Coronary artery (tissue), 2 donors: ENCODE measurements around the gene PROSER3.
"Not testable (repeated sequence)": the region's sequence is repeated elsewhere in the genome, so short reads cannot be mapped to it uniquely, and the experiment has no call there.

Source experiments
- DNase-seq: peaks from one replicate; pipeline ENCODE4 v3.0.0-alpha.2; 2017; ENCODE audit warnings: low spot score
- H3K27ac ChIP-seq, 2 donors: fragments of 200-600 bp; sonication (generic); one replicate each; pipeline ENCODE4 v1.5.1; 2016 to 2019
- H3K4me3 ChIP-seq: fragments of 200-600 bp; sonication (generic); 2 replicates; pipeline ENCODE4 v1.5.1; 2016; ENCODE audit warnings: mild to moderate bottlenecking, moderate library complexity
- TF ChIP-seq, protein P1 (sequence below): fragments of 200-600 bp; sonication (generic); IDR thresholded peaks from one replicate; pipeline ENCODE4 v1.5.1; 2019; ENCODE audit warnings: antibody characterized with exemption

Gene PROSER3

DNA sequence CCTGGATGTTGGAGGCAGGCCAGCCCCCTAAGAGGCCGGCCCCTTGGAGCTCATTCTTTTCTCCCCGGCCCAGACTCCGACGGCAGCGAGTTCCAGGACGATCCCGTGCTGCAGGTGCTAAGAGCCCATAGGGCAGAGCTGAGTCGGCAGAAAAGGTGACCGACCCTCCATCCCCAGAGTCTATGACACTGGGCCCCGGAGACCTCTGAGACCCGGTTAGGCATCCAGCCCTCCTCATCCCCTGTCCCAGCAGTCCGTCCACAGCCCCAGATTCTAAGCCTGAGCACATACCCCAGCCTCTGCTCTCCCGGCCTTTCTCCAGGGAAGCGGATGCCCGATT is 10.1 kb downstream of the PROSER3 start:
- no peak for DNase-seq
- Histone ChIP-seq H3K4me3 (no peak overlapping the region), H3K27ac (no peak overlapping the region)
- TF ChIP-seq, protein P1, sequence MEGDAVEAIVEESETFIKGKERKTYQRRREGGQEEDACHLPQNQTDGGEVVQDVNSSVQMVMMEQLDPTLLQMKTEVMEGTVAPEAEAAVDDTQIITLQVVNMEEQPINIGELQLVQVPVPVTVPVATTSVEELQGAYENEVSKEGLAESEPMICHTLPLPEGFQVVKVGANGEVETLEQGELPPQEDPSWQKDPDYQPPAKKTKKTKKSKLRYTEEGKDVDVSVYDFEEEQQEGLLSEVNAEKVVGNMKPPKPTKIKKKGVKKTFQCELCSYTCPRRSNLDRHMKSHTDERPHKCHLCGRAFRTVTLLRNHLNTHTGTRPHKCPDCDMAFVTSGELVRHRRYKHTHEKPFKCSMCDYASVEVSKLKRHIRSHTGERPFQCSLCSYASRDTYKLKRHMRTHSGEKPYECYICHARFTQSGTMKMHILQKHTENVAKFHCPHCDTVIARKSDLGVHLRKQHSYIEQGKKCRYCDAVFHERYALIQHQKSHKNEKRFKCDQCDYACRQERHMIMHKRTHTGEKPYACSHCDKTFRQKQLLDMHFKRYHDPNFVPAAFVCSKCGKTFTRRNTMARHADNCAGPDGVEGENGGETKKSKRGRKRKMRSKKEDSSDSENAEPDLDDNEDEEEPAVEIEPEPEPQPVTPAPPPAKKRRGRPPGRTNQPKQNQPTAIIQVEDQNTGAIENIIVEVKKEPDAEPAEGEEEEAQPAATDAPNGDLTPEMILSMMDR: no peak

DNA sequence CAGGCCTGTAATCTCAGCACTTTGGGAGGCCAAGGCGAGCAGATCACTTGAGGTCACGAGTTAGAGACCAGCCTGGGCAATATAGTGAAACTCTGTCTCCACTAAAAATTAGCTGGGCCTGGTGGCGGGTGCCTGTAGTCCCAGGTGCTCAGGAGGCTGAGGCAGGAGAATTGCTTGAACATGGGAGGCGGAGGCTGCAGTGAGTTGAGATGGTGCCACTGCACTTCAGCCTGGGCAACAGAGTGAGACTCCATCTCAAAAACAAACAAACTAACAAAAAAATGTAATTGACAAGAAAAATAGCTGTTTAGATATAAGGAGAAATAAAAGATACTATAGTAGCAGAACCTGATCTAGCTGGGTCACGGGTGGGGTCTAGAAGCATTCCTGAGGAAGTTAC is 14.4 kb downstream of the PROSER3 start:
- H3K27ac ChIP-seq, DNase-seq, H3K4me3 ChIP-seq: not testable (repeated sequence)

DNA sequence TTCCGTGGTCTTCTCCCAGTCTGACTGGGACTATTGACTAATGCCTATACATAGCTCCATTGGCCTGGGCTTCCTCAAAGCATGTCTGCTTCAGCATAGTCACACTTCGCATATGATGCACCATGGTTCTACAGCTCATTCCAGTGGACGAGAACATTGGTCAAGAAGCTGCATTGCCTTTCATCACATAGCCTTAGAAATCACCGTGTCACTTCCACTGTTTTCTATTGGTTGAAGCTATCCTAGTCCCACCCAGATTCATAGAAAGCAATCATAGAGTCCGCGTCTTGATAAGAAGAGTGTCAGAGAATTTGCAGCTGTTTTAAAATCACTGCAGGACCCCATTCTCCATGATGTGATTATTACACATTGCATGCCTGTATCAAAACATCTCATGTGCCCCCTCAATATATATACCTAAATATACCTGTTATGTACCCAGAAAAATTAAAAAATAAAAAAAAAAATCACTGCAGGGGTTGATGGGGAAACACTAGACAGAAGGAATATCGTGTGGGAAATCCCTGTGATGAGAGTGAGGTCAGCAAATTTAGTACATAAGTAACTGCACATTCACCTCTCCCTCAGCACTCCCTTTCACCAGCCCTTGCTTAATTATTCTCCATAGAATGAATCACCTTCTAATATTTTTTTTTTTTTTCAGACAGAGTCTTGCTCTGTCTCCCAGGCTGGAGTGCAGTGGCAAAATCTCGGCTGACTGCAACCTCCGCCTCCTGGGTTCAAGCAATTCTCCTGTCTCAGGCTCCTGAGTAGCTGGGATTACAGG is 15.2 kb downstream of the PROSER3 start:
- H3K27ac ChIP-seq: no peak overlapping the region
- no peak for DNase-seq
- no peak overlapping the region for H3K4me3 ChIP-seq
- TF ChIP-seq, protein P1: no peak

DNA sequence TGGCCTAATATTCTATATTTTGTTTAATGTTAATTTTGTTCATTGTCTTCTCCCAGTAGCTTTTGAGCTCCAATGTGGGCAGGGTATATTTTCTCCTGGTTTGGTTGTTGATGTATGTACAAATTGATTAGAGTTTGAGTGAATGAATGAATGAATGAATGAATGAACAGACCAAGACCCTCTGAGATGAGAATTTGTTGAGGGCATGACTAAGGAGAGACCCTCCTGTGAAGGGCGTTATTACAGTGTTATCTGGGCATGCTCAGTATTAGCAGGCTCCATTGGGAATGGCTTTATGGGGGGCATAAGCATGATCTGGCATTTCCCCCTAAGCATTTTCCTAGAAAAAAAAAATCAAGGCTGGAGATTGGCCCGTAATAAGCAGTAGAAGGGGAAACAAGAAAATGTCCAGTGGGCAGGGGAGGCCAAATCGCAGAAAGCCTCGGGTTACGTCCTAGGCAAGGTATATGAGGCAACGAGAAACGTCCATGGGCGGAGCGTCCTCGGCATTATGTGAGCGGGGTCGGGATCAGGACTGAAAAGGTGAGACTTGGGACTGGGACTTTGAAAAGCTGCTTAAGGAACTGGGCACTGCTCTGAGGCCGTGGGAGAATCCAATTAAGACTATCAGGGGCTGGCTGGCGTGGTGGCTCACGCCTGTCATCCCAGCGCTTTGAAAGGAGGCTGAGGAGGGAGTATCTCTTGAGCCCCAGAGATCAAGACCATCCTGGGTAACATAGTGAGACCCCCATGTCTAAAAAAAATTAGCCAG is 16.5 kb downstream of the PROSER3 start:
- no peak for DNase-seq
- TF ChIP-seq, protein P1: no peak
- Histone ChIP-seq H3K27ac (no peak overlapping the region), H3K4me3 (peak overlapping the region; percentile 98)

DNA sequence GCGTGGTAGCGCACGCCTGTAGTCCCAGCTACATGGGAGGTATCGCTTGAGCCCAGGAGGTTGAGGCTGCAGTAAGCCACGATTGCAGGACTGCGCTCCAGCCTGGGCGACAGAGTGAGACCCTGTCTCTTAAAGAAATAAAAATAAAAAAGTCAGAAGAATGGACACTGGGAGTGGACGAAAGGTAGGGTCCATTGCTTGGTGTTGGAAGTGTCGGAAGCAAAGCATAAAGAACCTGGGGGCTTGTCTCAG is 17.0 kb downstream of the PROSER3 start:
- Histone ChIP-seq H3K27ac (no peak overlapping the region), H3K4me3 (peak overlapping the region; percentile 98)
- no peak for DNase-seq
- TF ChIP-seq, protein P1: no peak

DNA sequence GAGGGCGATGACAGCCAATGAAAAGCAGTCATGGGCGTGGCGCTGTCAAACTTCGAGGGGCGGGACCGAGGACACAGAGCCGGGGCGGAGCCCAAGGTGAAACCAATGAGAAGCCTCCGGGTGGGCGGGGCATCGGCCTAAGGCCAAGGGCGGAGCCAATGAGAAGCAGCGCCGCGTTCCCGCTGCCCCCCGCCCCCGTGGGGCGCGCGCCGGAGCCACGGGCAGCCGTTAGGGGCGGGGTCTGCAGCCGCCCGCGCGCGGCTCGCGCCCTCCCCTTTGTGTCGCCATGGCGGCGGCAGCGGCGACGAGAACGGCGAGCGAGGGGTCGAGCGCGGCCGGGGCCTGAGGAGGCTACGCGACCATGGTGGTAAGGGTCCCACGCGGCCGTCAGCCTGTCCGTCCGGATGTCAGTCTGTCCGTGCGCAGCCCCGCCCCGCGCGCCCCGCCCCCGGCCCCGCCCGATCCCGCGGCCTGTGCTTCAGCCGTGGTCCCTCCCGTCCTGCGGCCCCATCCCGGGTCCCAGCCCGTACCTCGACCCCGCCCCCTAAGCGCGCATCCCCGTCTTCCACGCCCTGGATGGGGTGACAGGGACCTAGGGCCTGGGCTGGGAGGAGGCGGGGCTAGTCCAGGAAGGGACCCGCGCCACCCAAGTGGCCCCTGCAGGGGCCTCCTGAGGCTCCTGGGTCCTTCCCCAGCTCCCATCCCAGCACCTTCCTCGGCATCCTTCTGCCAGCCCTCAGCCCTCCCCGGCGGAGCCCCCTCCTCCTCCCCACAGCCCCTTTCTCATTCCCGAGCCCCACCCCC is 17.5 kb downstream of the PROSER3 start, which contains the start of gene ARHGAP33:
Gene ARHGAP33 (plus strand): TSS at position 267 of the 804 bp plus-strand sequence. CDS start 95 bp downstream, at position 362.
- TF ChIP-seq, protein P1: no peak
- DNase-seq: peak; percentile 98
- H3K4me3 ChIP-seq: peak within 1 kb of the TSS; percentile 98
- peak within 1 kb of the TSS; percentile 42 to 64 for H3K27ac ChIP-seq

DNA sequence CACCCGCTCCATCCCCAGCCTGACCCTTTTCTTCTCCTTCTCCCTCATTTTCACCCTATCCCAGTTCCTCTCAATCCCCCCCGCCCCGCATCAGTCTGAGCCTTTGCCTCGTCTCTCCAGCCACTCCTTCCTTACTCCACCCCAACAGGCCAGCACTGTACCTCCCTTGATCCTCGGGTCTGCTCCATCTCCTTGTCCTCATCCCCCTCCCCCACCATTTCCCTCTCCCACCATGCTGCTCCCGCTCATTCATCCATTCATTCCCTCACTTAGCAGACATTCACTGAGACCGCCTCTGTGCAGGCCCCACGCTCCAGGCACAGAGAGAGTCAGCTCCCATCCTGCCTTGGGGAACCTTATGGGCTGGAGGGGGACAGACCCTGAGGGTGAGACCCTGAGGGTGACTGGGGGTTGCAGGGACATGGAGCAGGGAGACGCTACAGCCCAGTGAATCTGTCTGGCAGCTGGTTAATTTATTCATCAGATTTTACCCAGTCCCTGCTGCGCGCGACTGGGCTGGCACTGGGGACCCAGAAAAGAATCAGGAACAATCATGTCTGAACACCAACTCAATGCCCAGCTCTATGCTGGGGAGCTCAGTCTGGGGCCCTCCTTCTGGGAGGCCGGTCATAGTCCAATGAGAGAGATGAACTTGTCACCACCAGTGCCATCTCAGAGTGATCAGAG is 18.3 kb downstream of the PROSER3 start:
- DNase-seq: no peak
- peak overlapping the region; percentile 98 for H3K4me3 ChIP-seq
- TF ChIP-seq, protein P1: no peak
- peak overlapping the region in 1 of 2 donors; percentile 42 for H3K27ac ChIP-seq
